Esophagus (tissue), 2 donors: ENCODE measurements around the gene PALM. TPM values are rescaled to one million over a fixed set of nuclear protein-coding genes. Genes with fewer than 3 reads are reported as not detected.
"Not testable (repeated sequence)": the region's sequence is repeated elsewhere in the genome, so short reads cannot be mapped to it uniquely, and the experiment has no call there.

Source experiments
- H3K27ac ChIP-seq, 2 donors: one replicate each; pipeline ENCODE4 v1.5.1; 2013; ENCODE audit warnings: low read depth in 2 of 2, mild to moderate bottlenecking in 2 of 2, inconsistent platforms in 1 of 2, low read length in 1 of 2, moderate library complexity in 1 of 2
- H3K27me3 ChIP-seq, 2 donors: one replicate each; pipeline ENCODE4 v1.6.1; 2013; ENCODE audit warnings: low read length in 2 of 2, control low read depth in 1 of 2, mild to moderate bottlenecking in 1 of 2; ENCODE audit not compliant: insufficient read depth in 2 of 2, control insufficient read depth in 1 of 2
- H3K36me3 ChIP-seq, 2 donors: one replicate each; pipeline ENCODE4 v1.6.1; 2013; ENCODE audit warnings: low read length in 1 of 2; ENCODE audit not compliant: control insufficient read depth in 2 of 2, insufficient read depth in 2 of 2
- H3K4me1 ChIP-seq, 2 donors: one replicate each; pipeline ENCODE4 v1.6.1; 2013; ENCODE audit warnings: low read length in 1 of 2; ENCODE audit not compliant: control insufficient read depth in 2 of 2, insufficient read depth in 2 of 2
- H3K4me3 ChIP-seq, 2 donors: one replicate each; pipeline ENCODE4 v1.5.1; 2013; ENCODE audit warnings: low read length in 2 of 2, mild to moderate bottlenecking in 2 of 2, low read depth in 1 of 2, moderate library complexity in 1 of 2
- H3K9me3 ChIP-seq, 2 donors: one replicate each; pipeline ENCODE4 v1.6.1; 2013; ENCODE audit warnings: mild to moderate bottlenecking in 2 of 2, low read depth in 1 of 2, low read length in 1 of 2, moderate library complexity in 1 of 2; ENCODE audit not compliant: control insufficient read depth in 2 of 2, insufficient read depth in 1 of 2
- WGBS, 2 donors: extraction: QIAGEN DNeasy Blood & Tissue Kit; methylation state at CpG; one replicate each; pipeline ENCODE4 v1.1.7; 2013; 5-methylcytosine and 5-hydroxymethylcytosine counted together
- polyA plus RNA-seq, 2 donors: library from polyadenylated mRNA; stranded (reverse); fragments of 200-250 nt; gene quantifications; one replicate each; pipeline ENCODE4 v1.2.3, GENCODE V29; 2013
- donor health status: healthy with polysubstance abuse.
- donor health status: Bipolar disorder and iron deficiency.

PALM gene
- polyA plus RNA-seq, 2 donors = 4.8 to 7.6 TPM

DNA sequence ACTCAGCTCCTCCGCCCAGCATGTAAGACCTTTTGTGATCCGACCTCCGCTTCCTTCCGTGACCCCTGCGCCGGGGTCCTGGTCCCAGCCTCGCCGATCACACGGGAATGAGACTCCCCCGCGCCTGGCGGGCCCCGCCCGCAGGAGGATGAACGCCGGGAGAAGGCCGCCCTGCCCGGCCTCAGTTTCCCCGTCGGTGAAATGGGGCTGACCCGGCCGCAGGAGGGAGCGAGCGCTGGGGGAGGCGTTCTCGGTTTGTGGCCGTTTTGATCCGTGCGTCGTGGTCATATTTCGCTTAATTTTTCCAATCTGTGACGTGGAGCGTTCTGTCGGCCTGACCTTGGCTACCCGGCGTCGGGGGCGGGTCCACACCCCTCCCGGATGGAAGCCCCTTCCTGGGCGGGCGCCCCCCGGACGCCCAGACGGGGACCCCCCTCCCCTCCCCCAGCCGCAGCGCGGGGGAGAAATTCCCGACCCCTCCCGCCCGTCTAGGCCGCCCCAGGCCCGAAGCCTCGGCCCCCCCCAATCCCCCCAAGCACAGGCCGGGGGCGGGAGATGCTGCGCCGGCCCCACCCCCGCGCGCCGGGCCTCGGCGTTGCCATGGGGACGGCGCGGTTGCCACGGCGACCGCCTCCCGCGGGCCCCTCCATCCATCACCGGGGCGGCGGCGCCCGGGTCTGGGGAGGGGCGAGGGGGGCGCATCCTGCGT, 11.1 kb downstream of the PALM start:
- no peak overlapping the region for H3K4me3 ChIP-seq
- H3K27ac ChIP-seq = peak overlapping the region in 1 of 2 donors; percentile 27
- H3K4me1 ChIP-seq = peaks cover 0 to 5% of the 10 kb centered on the region in 2 donors
- H3K9me3 ChIP-seq = peaks cover 0 to 7% of the 10 kb centered on the region in 2 donors
- WGBS, 2 donors = 15 to 32% methylated on average over 42 to 79 of the region's 79 CpGs
- H3K36me3 ChIP-seq = no peaks in the 10 kb centered on the region
- no peaks in the 10 kb centered on the region for H3K27me3 ChIP-seq

DNA sequence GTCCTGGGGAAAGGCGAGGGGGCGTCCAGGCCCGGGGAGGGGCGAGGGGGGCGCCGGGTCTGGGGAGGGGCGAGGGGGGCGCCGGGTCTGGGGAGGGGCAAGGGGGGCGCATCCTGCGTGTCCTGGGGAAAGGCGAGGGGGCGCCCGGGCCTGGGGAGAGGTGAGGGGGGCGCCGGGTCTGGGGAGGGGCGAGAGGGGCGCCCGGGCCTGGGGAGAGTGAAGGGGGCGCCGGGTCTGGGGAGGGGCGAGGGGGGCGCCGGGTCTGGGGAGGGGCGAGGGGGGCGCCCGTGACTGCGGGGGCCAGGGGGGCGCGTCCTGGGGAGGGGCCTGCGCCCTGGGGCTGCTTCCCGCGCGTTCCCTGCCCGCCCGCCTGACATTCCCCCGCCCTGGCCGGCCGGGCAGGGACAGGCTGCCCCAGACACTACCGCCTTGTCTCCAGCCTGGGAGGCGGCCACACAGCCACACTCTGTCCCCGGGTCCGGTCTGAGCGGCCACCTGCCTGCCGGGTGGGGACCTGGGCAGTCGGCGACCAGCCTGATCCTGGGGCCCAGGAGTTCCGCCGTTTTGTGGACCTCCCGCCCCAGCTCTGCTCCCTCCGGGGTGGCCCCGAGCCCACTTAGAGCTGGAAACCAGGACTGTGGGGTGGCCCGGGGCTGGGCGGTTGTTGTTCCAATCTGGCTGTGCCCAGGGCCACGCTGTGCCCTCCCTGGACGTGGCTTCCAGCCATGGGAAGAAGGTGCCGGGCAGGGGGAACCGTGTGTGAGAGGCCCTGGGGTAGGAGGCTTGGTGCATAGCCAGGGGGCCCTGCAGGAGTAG, 11.8 kb downstream of the PALM start:
- 36 to 46% methylated on average over 32 to 54 of the region's 58 CpGs for WGBS, 2 donors
- Histone ChIP-seq H3K27ac (no peak overlapping the region), H3K36me3 (no peaks in the 10 kb centered on the region), H3K4me3 (no peak overlapping the region), H3K27me3 (no peaks in the 10 kb centered on the region), H3K9me3 (peaks cover 0 to 3% of the 10 kb centered on the region in 2 donors), H3K4me1 (peaks cover 0 to 5% of the 10 kb centered on the region in 2 donors)

GRCh38 chr19:722553-723101, 13.9 kb downstream of the PALM start:
- 60% methylated on average over 17 of the region's 17 CpGs for WGBS, 2 donors
- no peaks in the 10 kb centered on the region for H3K9me3 ChIP-seq
- H3K36me3 ChIP-seq = no peaks in the 10 kb centered on the region
- peaks cover 0 to 5% of the 10 kb centered on the region in 2 donors for H3K4me1 ChIP-seq
- H3K27ac ChIP-seq = no peak overlapping the region
- H3K27me3 ChIP-seq = no peaks in the 10 kb centered on the region
- H3K4me3 ChIP-seq = no peak overlapping the region

GRCh38 chr19:723247-723646, 14.5 kb downstream of the PALM start:
- 79 to 83% methylated on average over 13 of the region's 13 CpGs for WGBS, 2 donors
- Histone ChIP-seq H3K27me3 (no peaks in the 10 kb centered on the region), H3K27ac (no peak overlapping the region), H3K36me3 (no peaks in the 10 kb centered on the region), H3K9me3 (no peaks in the 10 kb centered on the region), H3K4me1 (peaks cover 0 to 5% of the 10 kb centered on the region in 2 donors), H3K4me3 (no peak overlapping the region)

DNA sequence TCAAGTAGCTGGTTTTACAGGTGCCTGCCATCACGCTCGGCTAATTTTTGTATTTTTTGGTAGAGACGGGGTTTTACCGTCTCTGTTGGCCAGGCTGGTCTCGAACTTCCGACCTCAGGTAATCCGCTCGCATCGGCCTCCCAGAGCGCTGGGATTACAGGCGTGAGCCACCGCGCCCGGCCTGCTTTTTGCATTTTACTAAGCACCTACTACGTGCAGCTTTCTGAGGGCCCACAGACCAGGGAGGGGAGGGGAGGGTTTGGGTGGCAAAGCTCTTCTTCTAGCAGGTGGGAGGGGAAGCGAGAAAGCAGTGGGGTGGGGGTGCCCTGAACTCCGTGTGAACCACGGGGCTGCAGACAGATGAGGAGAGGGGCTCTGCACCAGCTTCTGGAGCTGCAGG, 15.0 kb downstream of the PALM start:
- Histone ChIP-seq H3K9me3 (no peaks in the 10 kb centered on the region), H3K36me3 (no peaks in the 10 kb centered on the region), H3K4me1 (peaks cover 0 to 5% of the 10 kb centered on the region in 2 donors), H3K27me3 (no peaks in the 10 kb centered on the region), H3K4me3 (no peak overlapping the region), H3K27ac (no peak overlapping the region)
- 85 to 92% methylated on average over 18 of the region's 18 CpGs for WGBS, 2 donors

DNA sequence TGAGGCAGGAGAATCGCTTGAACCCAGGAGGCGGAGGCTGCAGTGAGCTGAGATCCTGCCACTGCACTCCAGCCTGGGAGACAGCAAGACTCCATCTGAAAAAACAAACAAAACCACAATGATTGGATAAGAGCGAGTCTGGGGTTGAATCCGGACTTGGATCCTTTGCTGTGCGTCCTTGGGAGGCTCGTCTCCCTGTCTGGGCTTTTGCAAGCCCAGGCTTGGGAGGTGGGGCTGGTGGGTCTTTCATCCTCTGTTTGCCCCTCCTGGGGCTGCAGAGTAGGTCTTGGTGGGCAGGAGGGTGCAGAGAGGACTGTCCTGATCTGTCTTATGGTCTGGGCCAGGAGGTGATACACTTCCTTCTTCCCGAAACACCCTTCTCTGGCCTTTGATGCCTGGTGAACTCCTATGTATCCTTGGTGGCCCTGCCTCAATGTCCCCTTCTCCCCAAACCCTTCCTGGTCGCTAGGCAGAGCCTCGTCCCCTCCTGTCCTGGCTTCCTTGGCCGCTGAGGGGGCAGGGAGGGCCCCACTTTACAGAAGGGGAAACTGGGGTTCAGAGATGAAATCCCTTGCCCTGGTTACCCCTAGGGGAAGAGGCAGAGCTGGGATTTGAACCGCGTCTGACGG, 16.8 kb downstream of the PALM start:
- no peaks in the 10 kb centered on the region for H3K9me3 ChIP-seq
- H3K27me3 ChIP-seq = no peaks in the 10 kb centered on the region
- H3K4me3 ChIP-seq = no peak overlapping the region
- WGBS, 2 donors = 87 to 90% methylated on average over 13 of the region's 13 CpGs
- no peak overlapping the region for H3K27ac ChIP-seq
- no peaks in the 10 kb centered on the region for H3K36me3 ChIP-seq
- no peaks in the 10 kb centered on the region for H3K4me1 ChIP-seq

DNA sequence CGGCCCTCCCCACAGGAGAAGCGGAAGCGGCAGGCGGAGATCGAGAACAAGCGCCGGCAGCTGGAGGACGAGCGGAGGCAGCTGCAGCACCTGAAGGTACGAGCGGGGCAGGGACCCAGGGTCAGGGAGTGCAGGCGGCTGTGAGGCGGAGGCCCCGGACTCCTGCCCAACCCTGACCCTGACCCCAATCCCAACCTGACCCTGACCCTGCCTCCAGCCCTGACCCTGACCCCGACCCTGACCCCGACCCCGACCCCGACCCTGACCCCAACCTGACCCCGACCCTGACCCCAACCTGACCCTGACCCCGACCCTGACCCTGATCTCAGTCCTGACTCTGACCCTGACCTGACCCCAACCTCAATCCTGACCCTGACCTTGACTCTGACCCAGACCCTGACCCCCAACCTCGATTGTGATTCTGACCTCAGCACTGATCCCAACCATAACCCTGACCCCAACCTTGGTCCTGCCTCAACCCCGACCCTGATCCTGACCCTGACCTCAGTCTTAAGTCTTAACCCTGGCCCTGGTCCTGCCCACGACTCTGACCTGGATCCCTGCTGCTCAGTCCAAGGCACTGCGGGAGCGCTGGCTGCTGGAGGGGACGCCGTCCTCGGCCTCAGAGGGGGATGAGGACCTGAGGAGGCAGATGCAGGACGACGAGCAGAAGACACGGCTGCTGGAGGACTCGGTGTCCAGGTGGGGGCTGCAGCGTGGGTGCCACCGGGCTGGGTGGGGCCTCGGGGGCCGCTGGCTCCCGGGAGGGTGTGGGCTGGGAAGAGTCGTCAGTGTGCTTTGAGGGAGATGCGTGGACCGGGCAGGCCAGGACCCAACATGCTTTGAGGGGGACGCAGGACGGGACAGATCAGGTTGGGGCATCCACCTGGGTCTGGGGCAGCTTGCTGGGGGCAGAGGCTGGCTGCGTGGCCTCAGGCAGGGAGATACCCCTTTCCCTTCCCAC, 18.5 kb downstream of the PALM start:
- Histone ChIP-seq H3K27me3 (no peaks in the 10 kb centered on the region), H3K27ac (peak overlapping the region; percentile 48 to 79), H3K36me3 (no peaks in the 10 kb centered on the region), H3K9me3 (no peaks in the 10 kb centered on the region), H3K4me3 (no peak overlapping the region), H3K4me1 (no peaks in the 10 kb centered on the region)
- WGBS, 2 donors = 77 to 81% methylated on average over 43 of the region's 43 CpGs

DNA sequence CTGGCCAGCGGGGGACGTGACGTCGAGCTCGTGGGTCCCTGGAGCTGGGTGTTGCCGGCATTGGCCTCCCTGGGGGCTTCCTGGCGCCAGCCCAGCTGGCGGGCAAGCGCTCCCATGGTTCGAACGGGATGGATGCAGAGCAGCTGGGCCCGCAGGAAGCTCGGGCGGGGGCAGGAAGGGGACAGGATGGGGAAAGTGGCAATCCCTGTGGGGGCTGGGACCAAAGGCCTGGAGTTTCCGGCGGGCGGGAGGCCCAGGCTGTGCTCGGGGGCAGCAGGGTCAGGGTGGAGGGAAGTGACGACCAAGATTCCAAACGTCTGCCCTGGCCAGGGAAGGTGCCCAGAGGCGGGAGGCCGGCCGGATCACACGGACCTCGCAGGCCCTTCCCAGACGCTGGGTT, 19.3 kb downstream of the PALM start:
- H3K4me1 ChIP-seq = no peaks in the 10 kb centered on the region
- H3K27me3 ChIP-seq = no peaks in the 10 kb centered on the region
- no peaks in the 10 kb centered on the region for H3K36me3 ChIP-seq
- H3K27ac ChIP-seq = peak overlapping the region in 1 of 2 donors; percentile 79
- no peak overlapping the region for H3K4me3 ChIP-seq
- no peaks in the 10 kb centered on the region for H3K9me3 ChIP-seq
- 53 to 61% methylated on average over 26 of the region's 26 CpGs for WGBS, 2 donors

- not testable (repeated sequence) for H3K9me3 ChIP-seq, H3K4me1 ChIP-seq, H3K27ac ChIP-seq, H3K36me3 ChIP-seq, H3K27me3 ChIP-seq, H3K4me3 ChIP-seq
- 85% methylated on average over 15 of the region's 15 CpGs for WGBS, 2 donors
Measured at GRCh38 chr19:729564-729963, 20.8 kb downstream of the PALM start.
